ENCODE data around the gene LONP1. TPM values are rescaled to one million over a fixed set of nuclear protein-coding genes. Genes with fewer than 3 reads are reported as not detected.

LONP1 gene
- total and polyA plus RNA-seq, 9 donors: 25.5 to 77.2 (median 51.4) TPM

- no peaks in the 10 kb centered on the region for H3K36me3 ChIP-seq
- TF ChIP-seq EP300 (IDR thresholded peaks at IDR 0.05) (no peak), POLR2A (IDR thresholded peaks at IDR 0.05) (no peak), CTCF (IDR thresholded peaks at IDR 0.05) (no peak)
- no peak overlapping the region for H3K4me3 ChIP-seq
- 83 to 88% (median 86%) methylated on average over 7 to 8 of the region's 8 CpGs for WGBS, 3 donors
- peaks cover 4% of the 10 kb centered on the region for H3K4me1 ChIP-seq (ENCODE audit: insufficient read depth)
- H3K27ac ChIP-seq: no peak overlapping the region
- H3K27me3 ChIP-seq: no peaks in the 10 kb centered on the region
- intact Hi-C loops (cut with DNase I): loop anchor here in 1 of 4 donors (5.0 kb wide), 1 partner anchor 648 kb away; no protein-coding TSS in a partner anchor
- H3K9me3 ChIP-seq: no peaks in the 10 kb centered on the region
- peak in 1 of 5 donors; percentile 39 for DNase-seq
These were observed 24.8 kb downstream of the LONP1 start for GRCh38 chr19:5694956-5695648.

DNA sequence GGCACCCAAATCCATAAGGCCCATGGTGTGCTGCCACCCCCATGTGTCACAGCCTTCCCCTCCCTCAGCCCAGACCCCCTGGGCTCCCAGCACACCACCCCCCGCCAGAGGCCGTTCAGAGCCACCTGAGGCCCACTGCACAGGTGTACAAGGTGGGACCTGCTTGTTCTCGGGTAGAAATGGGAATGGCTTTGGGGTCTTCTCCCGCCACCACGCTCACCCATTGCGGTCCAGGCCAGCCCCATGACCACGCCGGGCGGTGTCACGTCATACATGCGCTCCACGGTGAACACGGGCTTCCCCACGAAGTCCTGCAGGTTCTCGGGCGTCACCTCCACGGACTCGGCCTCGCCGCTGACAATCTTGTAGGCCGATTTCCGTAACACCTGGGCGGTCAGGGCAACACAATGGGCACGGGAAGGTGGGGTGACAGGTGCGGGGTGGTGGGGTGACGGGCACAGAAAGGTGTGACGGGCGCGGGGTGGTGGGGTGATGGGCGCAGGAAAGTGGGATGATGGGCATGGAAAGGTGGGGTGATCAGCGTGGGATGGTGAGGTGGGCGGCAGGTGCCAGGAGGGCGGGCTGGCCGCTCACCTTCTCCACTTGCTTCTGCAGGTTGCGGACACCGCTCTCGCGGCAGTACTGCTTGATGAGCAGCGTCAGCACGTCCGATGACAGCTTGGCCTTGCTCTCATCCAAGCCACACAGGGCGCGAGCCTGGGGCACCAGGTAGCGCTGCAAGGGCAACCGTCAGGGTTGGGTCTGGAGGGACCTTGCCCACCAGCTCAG, 25.6 kb downstream of the LONP1 start:
- H3K4me1 ChIP-seq (ENCODE audit: insufficient read depth): peaks cover 4% of the 10 kb centered on the region
- H3K36me3 ChIP-seq: no peaks in the 10 kb centered on the region
- no peak overlapping the region for H3K27ac ChIP-seq
- no peaks in the 10 kb centered on the region for H3K9me3 ChIP-seq
- H3K27me3 ChIP-seq: no peaks in the 10 kb centered on the region
- peak in 2 of 5 donors; percentile 23 to 39 for DNase-seq
- intact Hi-C loops (cut with DNase I): loop anchor here in 1 of 4 donors (5.0 kb wide), 1 partner anchor 647 kb away; no protein-coding TSS in a partner anchor
- no peak overlapping the region for H3K4me3 ChIP-seq
- WGBS, 3 donors: 88 to 91% (median 88%) methylated on average over 42 to 45 of the region's 45 CpGs
- no peak for TF ChIP-seq POLR2A (IDR thresholded peaks at IDR 0.05)
- TF ChIP-seq EP300 (IDR thresholded peaks at IDR 0.05): no peak
- no peak for TF ChIP-seq CTCF (IDR thresholded peaks at IDR 0.05)

GRCh38 chr19:5693195-5694166, 26.5 kb downstream of the LONP1 start:
- peak in 2 of 5 donors; percentile 18 to 42 for DNase-seq
- 73 to 83% (median 73%) methylated on average over 39 of the region's 39 CpGs for WGBS, 3 donors
- no peak for TF ChIP-seq EP300 (IDR thresholded peaks at IDR 0.05)
- no peak for TF ChIP-seq CTCF (IDR thresholded peaks at IDR 0.05)
- no peak for TF ChIP-seq POLR2A (IDR thresholded peaks at IDR 0.05)
- intact Hi-C loops (cut with DNase I): loop anchor here in 1 of 4 donors (5.0 kb wide), 1 partner anchor 646 kb away; no protein-coding TSS in a partner anchor
- Histone ChIP-seq H3K4me1 (ENCODE audit: insufficient read depth) (peaks cover 4% of the 10 kb centered on the region), H3K4me3 (no peak overlapping the region), H3K36me3 (no peaks in the 10 kb centered on the region), H3K27me3 (no peaks in the 10 kb centered on the region), H3K27ac (no peak overlapping the region), H3K9me3 (no peaks in the 10 kb centered on the region)
